ENCODE measurements around the gene CDC42.

CDC42 gene

GRCh38 chr1:22132517-22133235 is 80.2 kb downstream of the CDC42 start:
- DNase-seq = peak; percentile 28 to 88

GRCh38 chr1:22133247-22133930 is 80.9 kb downstream of the CDC42 start:
- DNase-seq = peak in 1 of 2 experiments; percentile 27

DNA sequence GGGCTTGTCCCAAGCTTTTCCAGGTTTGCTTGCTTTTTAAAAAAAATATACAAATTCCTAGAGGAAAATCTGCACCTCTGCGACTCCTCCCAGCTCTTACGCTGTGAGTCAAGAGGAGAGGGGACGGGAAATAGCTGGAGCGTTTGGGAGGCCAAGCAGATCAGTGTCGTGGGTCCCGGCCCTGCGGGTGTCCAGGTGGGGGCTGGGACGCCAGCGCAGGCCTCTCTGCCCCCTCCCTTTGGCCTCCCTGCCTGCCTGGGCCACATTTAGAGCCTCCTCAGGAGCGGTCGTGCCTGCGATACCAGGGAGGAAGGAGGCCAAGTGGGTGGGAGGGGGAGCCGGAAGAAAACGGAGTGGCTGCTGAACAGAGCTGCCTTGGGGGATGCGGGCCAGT is 81.4 kb downstream of the CDC42 start:
- no peak for DNase-seq

DNA sequence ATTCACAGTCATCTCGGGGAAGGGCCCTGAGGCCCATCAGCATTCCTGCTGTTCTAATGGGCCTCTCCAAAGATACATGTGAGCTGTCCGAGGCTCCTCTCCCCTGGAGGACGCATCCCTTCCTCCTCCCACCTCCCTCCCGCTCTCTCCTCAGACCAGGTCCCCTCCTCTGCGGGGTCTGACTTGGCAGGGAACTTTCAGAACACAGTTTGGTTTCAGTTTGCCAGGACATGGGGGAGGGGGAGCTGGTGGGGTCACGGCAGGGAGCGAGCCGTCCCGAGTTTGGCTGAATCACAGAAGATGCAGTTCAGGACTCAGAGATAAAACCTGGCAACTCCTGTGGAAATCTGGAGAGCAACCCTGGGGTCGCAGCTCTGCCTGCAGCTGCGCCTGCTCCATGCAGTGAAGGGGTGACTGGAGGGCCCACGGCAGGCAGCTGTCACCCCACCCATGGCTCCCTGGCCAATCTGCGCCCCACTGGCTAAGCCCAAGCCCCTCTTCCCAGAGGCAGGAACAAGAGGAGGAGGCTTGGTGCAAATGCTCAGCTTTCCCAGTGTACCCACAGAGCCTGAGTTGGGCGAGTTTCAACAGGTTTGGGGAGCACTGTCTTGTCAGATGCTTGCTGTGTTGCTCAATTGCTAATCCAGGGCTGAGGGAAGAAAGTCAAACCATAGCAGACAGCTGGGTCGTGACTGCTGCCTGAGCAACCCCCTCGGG is 84.7 kb downstream of the CDC42 start:
- no peak for DNase-seq

DNA sequence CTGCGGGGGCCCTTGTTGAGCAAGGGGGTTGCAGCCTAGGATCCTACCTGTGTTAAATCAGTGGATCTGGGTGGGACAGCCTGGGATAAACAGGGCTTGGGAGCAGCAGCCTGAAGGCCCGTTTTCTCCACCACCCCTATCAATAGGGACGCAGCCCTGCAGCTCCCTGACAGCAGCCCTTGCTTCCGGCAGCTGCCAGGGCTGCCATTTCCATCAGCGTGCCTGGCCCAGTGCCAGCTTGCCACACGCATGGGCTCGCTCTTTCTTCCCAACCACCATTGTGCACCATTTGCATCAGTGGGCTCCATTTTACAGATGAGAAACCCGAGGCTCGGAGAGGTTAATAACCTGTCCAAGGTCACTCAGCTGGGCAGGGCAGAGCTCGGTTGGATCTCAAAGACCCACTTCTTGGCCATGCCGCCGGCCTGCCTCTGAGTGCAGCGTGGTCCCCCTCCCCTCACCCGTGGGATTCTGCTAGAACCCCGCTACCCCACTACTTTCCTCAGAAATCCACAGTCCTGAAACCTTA is 86.6 kb downstream of the CDC42 start:
- DNase-seq = peak in 1 of 2 experiments; percentile 33

DNA sequence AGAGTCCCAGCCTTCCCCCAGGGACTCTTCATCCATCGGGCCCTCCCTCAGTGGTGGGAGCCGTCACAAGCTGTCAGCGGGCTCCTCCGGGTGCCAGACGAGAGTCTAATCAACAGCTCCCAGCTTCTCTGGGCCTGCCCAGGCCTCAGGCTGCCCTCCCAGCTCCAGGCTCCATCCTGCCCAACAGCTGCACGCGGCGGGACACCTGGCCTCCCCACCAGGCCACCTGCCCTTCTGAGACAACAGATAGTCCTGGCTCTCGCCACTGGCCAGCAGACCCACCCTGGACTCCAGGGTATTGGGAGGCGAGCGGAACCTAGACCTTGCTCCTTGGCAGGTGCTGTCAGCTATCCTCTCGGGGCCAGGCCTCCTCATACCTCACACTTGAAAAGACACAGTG is 87.3 kb downstream of the CDC42 start:
- peak in 1 of 2 experiments; percentile 17 for DNase-seq
